SIG-M5 treated with dmso at 0.1 percent for 504 hours (cell line): ENCODE results near the gene PEX13.
"Not testable (repeated sequence)": the region's sequence is repeated elsewhere in the genome, so short reads cannot be mapped to it uniquely, and the experiment has no call there.

ENCODE experiments used
- DNase-seq: peaks from one replicate; lab custom pipeline; 2025; ENCODE audit not compliant: unreplicated experiment; lab: John Stamatoyannopoulos, UW

PEX13 gene

DNA sequence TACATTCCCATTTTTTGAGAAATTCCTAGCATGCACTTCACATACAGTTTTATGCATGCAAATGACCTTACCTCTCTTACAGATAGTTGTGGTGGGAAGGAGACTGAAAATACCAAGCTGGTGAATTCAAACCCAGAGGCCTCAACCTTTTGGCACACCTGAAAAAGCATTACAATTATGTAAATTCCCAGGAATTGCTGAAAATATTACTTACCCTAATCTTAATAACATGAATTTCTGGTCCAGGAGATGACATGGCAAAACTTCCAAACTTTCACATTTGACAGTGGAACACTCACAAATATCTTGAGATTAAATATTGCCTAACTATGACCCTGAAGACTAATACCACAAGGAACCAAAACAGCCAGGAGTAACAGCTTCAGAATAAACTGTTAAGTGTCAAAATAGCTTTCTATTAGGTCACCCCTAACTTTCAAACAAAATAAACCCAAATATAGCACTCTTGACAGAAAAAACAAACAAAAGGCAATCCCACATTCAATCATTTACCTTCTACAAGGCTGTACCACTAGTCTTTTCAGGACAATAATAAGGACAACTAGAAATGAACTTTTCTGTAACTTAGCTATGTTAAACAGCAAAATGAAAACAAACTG lies 10.9 kb upstream of the PEX13 start:
- no peak for DNase-seq

- no peak for DNase-seq
Observed at GRCh38 chr2:61009355-61009754, 8.2 kb upstream of the PEX13 start.

- DNase-seq, result no peak
Observed at GRCh38 chr2:61011678-61012077, 5.8 kb upstream of the PEX13 start.

DNA sequence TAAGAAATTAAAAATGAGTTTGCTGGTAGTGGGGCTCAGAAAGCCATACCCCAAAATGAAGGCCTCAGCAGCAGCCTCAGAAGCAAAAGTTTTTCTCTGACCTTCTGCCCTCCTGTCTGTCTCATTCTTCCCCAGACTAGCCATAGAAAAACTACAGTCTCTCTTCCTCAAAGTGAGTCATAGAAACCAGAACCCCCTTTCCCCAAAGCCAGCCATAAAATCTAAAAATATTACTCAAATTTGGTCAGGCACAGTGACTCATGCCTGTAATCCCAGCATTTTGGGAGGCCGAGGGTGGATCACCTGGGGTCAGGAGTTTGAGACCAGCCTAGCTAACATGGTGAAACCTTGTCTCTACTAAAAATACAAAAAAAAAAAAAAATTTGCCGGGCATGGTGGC lies 5.2 kb upstream of the PEX13 start:
- peak; percentile 85 for DNase-seq

DNA sequence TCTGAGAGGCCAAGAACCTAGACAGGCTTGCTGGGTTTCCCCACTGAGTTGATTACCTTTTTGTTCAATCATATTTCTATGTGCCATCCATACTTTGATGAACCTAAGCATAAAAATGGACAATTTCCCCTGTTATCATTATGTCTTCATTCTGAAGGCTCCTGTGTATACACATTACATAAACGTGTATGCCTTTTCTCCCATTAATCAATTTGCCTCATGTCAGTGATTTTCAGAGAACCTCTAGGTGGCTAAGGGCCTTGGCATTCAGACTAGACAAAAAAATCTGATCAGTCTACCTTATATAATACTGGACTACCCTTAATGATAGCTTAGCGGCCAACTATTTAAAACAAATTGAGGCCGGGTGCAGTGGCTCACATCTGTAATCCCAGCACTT lies 4.1 kb upstream of the PEX13 start:
- DNase-seq, result no peak

DNA sequence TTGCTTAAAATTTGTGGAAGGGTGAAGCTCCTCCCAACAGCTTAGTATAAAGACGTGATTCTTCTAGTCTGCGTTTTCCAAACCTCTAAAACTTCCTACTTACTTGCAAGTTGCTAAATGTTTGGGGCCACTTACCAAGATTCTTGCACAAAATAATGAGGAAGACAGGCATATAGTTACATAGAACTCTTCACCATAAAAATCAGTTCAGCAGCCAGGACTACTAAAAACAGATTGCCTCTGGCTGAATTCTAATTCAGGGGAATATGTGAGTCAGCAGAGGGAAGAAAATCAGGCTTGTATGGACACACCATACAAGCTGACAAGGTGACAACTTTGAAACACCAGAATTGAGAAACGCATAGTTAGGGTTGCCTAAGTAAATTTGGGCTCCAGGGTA lies 2.8 kb upstream of the PEX13 start:
- DNase-seq, result peak; percentile 10

DNA sequence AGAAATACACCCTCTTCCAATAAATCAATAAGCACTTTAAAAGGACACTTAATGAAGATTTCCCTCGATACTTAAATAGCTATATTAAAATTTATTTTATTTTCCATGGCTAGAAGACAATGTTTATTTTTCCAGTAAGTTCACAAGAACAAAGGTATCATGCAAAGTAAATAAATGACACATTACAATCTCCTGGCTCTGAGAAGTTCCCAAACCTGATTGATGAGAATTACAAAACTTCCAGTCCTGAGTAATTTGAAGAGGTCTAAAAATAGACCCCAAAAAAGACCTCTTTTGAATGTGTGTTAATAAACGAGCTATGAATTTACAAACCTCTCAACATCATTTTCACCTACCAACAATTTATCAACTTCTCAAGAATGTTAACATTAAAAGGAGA lies 1.5 kb upstream of the PEX13 start:
- peak; percentile 49 for DNase-seq

- DNase-seq, result no peak
Observed at GRCh38 chr2:61016392-61017002, 1.0 kb upstream of the PEX13 start.

GRCh38 chr2:61017003-61017555 lies 441 bp upstream of the PEX13 start:
- peak; percentile 95 for DNase-seq

GRCh38 chr2:61018318-61018755 lies 817 bp downstream of the PEX13 start:
- no peak for DNase-seq

GRCh38 chr2:61018798-61019197 lies 1.3 kb downstream of the PEX13 start:
- no peak for DNase-seq

- no peak for DNase-seq
Observed at GRCh38 chr2:61021228-61021660, 3.7 kb downstream of the PEX13 start.

- no peak for DNase-seq
Observed at GRCh38 chr2:61023670-61024069, 6.2 kb downstream of the PEX13 start.

GRCh38 chr2:61029533-61029932 lies 12.0 kb downstream of the PEX13 start:
- no peak for DNase-seq

GRCh38 chr2:61034592-61034991 lies 17.1 kb downstream of the PEX13 start:
- DNase-seq, result not testable (repeated sequence)

GRCh38 chr2:61036643-61037042 lies 19.1 kb downstream of the PEX13 start:
- not testable (repeated sequence) for DNase-seq

GRCh38 chr2:61042807-61043206 lies 25.3 kb downstream of the PEX13 start:
- no peak for DNase-seq

- no peak for DNase-seq
Observed at GRCh38 chr2:61044636-61045035, 27.1 kb downstream of the PEX13 start.

GRCh38 chr2:61045226-61045625 lies 27.7 kb downstream of the PEX13 start:
- no peak for DNase-seq

DNA sequence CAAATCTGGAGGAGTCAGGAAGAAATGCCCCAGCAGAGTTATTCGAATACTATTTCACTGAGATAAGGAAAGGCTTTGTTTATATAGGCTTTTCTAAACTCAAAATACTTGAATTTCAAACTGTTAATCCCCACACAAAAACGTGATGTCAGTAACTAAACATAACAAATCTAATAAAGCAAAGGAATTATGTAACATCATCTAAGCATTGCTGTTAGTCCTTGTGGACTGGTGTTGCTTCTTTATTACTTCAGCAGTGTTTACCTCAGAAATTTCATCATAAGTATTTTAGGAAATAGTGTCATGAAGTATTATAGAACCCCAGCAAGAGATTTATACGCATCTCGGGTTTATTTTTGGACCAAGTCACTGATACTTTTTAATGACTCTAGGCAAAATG lies 28.5 kb downstream of the PEX13 start:
- peak; percentile 21 for DNase-seq

- DNase-seq, result no peak
Observed at GRCh38 chr2:61055557-61055956, 38.0 kb downstream of the PEX13 start.

DNA sequence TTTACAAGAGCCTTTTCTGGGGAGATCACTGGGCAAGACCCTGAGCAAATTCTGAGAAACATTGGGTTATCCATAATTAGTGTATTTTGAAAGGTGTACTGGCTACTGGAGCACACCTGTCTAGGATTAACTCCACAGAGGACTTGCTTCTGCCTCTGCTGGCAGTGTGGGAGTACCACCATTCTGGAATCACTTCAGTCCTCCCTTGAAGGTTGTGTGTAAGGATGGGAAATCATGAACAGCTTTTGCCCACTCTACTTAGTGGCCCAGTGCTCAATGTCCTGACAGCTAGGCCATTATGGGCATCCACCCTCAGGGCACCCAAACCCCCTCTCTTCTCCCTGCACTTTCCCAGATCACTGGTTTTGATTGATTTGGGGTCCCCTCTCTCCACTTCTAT lies 40.0 kb downstream of the PEX13 start:
- no peak for DNase-seq

GRCh38 chr2:61059382-61059781 lies 41.9 kb downstream of the PEX13 start:
- no peak for DNase-seq
